ENCODE measurements around the gene TAS2R46. TPM values are rescaled to one million over a fixed set of nuclear protein-coding genes. Genes with fewer than 3 reads are reported as not detected.

TAS2R46 gene, protein sequence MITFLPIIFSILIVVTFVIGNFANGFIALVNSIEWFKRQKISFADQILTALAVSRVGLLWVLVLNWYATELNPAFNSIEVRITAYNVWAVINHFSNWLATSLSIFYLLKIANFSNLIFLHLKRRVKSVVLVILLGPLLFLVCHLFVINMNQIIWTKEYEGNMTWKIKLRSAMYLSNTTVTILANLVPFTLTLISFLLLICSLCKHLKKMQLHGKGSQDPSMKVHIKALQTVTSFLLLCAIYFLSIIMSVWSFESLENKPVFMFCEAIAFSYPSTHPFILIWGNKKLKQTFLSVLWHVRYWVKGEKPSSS
- total RNA-seq: not detected in 2 replicates

DNA sequence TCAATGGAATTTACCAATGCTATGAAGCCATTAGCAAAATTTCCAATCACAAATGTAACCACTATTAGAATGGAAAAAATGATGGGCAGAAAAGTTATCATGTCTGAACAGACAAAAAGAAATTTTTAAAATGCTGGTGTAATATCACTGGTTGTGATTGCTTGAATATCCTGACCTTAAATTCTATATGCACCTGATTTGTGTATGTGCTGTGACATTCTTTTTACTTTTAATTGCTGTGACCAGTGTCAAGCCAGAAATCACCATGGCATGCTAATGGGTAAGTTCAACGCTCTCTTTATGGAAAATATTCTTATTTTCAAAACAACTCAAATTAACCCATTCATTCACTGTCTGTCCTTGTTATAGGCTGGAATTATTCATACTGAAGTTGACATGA, at the start of gene TAS2R46:
TSS of gene TAS2R46 (minus strand) at position 101 of the 400 bp plus-strand sequence. CDS start at position 101, 0 bp downstream.

DNA sequence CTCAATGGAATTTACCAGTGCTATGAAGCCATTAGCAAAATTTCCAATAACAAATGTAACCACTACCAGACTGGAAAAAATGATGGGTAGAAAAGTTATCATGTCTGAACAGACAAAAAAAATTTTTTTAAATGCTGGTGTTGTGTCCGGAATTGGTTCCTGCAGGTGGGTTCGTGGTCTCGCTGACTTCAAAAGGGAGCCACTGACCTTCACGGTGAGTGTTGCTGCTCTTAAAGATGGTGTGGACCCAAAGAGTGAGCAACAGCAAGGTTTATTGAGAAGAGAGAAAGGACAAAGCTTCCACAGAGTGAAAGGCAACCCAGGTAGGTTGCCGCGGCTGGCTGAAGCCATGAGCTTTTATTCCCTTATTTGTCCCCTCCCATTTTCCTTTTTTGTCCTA, 30.0 kb upstream of the TAS2R46 start, which contains the start of gene TAS2R43:
TSS of gene TAS2R43 (minus strand) at position 186 of the 400 bp plus-strand sequence. CDS start at position 102, 84 bp downstream.

DNA sequence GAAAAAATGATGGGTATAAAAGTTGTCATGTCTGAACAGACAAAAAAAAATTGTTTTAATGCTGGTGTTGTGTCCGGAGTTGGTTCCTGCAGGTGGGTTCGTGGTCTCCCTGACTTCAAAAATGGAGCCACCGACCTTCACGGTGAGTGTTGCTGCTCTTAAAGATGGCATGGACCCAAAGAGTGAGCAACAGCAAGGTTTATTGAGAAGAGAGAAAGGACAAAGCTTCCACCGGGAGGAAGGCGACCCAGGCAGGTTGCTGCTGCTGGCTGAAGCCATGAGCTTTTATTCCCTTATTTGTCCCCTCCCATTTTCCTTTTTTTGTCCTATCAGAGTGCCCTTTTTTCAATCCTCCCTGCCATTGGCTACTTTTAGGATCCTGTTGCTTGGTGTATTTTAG, 30.8 kb downstream of the TAS2R46 start, which contains the start of gene TAS2R31:
TSS of gene TAS2R31 (minus strand) at position 101 of the 400 bp plus-strand sequence. CDS start at position 29, 72 bp downstream.

DNA sequence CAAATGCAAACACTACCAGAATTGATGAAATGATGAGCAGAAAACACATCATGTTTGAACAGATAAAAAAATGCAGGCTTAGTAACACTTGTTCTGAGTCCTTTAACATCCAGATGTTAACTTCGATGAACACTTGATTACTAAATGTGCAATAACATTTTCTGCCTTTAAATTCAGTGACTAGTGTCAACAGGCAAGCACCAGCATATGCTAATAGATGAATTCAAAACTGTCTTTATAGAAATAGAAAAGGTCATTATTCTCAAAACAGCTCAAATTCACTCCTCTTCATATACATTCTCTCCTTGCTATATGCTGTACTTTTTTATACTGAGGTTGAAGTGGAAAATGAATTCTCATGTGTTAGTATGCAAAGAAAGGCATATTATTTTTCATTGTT, 39.6 kb downstream of the TAS2R46 start, which contains the start of gene TAS2R19:
TSS of gene TAS2R19 (minus strand) at position 101 of the 400 bp plus-strand sequence. CDS start at position 52, 49 bp downstream.

Other genes starting within 250 kb of the TAS2R46 start
- 0.67 TPM in 1 of 2 replicates, not detected in the other for gene TAS2R10, start 235.9 kb downstream of the TAS2R46 start, total RNA-seq
- gene PRR4, start 212.8 kb downstream of the TAS2R46 start, total RNA-seq: 0.34 and 1.3 TPM in 2 replicates
- 8.8 and 9.2 TPM in 2 replicates for gene PRH1, start 178.0 kb downstream of the TAS2R46 start, total RNA-seq
- 0.15 and 0.17 TPM in 2 replicates for gene TAS2R13, start 152.7 kb downstream of the TAS2R46 start, total RNA-seq
- 0.30 TPM in 1 of 2 replicates, not detected in the other for gene PRH2, start 133.1 kb downstream of the TAS2R46 start, total RNA-seq
- 0.15 and 1.0 TPM in 2 replicates for gene TAS2R14, start 123.0 kb downstream of the TAS2R46 start, total RNA-seq
- gene TAS2R50, start 75.4 kb downstream of the TAS2R46 start, total RNA-seq: not detected in 2 replicates
- gene TAS2R20, start 64.0 kb downstream of the TAS2R46 start, total RNA-seq: under 0.01 TPM in 1 of 2 replicates, not detected in the other
- 0.30 TPM in 1 of 2 replicates, not detected in the other for gene TAS2R19, start 39.7 kb downstream of the TAS2R46 start, total RNA-seq
- gene TAS2R31, start 30.9 kb downstream of the TAS2R46 start, total RNA-seq: 0.15 and 0.17 TPM in 2 replicates
- gene TAS2R43, start 30.0 kb upstream of the TAS2R46 start, total RNA-seq: 0.15 TPM in 1 of 2 replicates, not detected in the other
- gene TAS2R30, start 72.3 kb upstream of the TAS2R46 start, total RNA-seq: under 0.01 TPM in 1 of 2 replicates, not detected in the other
- 5.5 and 5.7 TPM in 2 replicates for gene SMIM10L1, start 108.9 kb upstream of the TAS2R46 start, total RNA-seq
- gene TAS2R42, start 124.6 kb upstream of the TAS2R46 start, total RNA-seq: not detected in 2 replicates
- gene PRB3, start 207.4 kb upstream of the TAS2R46 start, total RNA-seq: not detected in 2 replicates
- gene PRB4, start 248.1 kb upstream of the TAS2R46 start, total RNA-seq: not detected in 2 replicates